HepG2 (cell line): ENCODE measurements around the gene TMBIM4. TPM values are rescaled to one million over a fixed set of nuclear protein-coding genes. Genes with fewer than 3 reads are reported as not detected.
A peak's percentile ranks its signal among the peaks of the same experiment; 100 is the strongest.

Experiments
- GMEB1 ChIP-seq: sonication (generic); formaldehyde crosslinking; IDR thresholded peaks from 2 replicates; pipeline ENCODE4 v1.5.1; 2020; ENCODE audit warnings: missing genetic modification reagents, mild to moderate bottlenecking, borderline replicate concordance
- GPN1 ChIP-seq: sonication (generic); formaldehyde crosslinking; IDR thresholded peaks from 2 replicates; pipeline ENCODE4 v1.5.1; 2020; ENCODE audit warnings: missing genetic modification reagents, borderline replicate concordance
- HOXD1 ChIP-seq: sonication (generic); formaldehyde crosslinking; IDR thresholded peaks from 2 replicates; pipeline ENCODE4 v1.5.0; 2020; ENCODE audit warnings: missing genetic modification reagents
- KDM4B ChIP-seq: sonication (generic); formaldehyde crosslinking; IDR thresholded peaks from 2 replicates; pipeline ENCODE4 v1.4.0; 2020; ENCODE audit warnings: missing genetic modification reagents
- MED1 ChIP-seq: sonication (generic); formaldehyde crosslinking; IDR thresholded peaks from 2 replicates; pipeline ENCODE4 v1.4.0; 2020; ENCODE audit warnings: missing genetic modification reagents
- MLLT10 ChIP-seq: sonication (generic); formaldehyde crosslinking; IDR thresholded peaks from 2 replicates; pipeline ENCODE4 v1.4.0; 2020; ENCODE audit warnings: missing genetic modification reagents
- PHB2 ChIP-seq: fragments of 450-650 bp; IDR thresholded peaks from 2 replicates; pipeline ENCODE4 v1.6.1; 2018; ENCODE audit not compliant: partially characterized antibody
- SRY ChIP-seq: sonication (generic); formaldehyde crosslinking; IDR thresholded peaks from 2 replicates; pipeline ENCODE4 v1.8.0; 2022; ENCODE audit warnings: mild to moderate bottlenecking, missing genetic modification reagents
- TEF ChIP-seq: sonication (generic); formaldehyde crosslinking; IDR thresholded peaks from 2 replicates; pipeline ENCODE4 v1.5.0; 2020; ENCODE audit warnings: missing genetic modification reagents
- ZBTB21 ChIP-seq: sonication (generic); formaldehyde crosslinking; IDR thresholded peaks from 2 replicates; pipeline ENCODE4 v1.4.0; 2020; ENCODE audit warnings: missing genetic modification reagents
- ZKSCAN8 ChIP-seq: IDR thresholded peaks from 2 replicates; pipeline ENCODE4 v1.6.1; 2016; ENCODE audit warnings: borderline replicate concordance, missing genetic modification reagents, missing compliant biosample characterization
- ZNF704 ChIP-seq: sonication (generic); formaldehyde crosslinking; IDR thresholded peaks from 2 replicates; pipeline ENCODE4 v1.8.1; 2023; ENCODE audit warnings: mild to moderate bottlenecking, inconsistent platforms, moderate library complexity, missing genetic modification reagents, borderline replicate concordance
- ZNF710 ChIP-seq: sonication (generic); formaldehyde crosslinking; IDR thresholded peaks from 2 replicates; pipeline ENCODE4 v1.5.0; 2020; ENCODE audit warnings: mild to moderate bottlenecking, missing genetic modification reagents, borderline replicate concordance
- polyA plus RNA-seq, 8 experiments: library from polyadenylated mRNA; depleted of rRNA in 3 of 8; stranded (reverse) in 7 of 8; unstranded in 1 of 8; fragments of >200 nt; fragmentation: Illumina TruSeq in 4 of 8; extraction: Trizol in 4 of 8; gene quantifications; 2 replicates each; pipeline versions ENCODE4 v1.2.1 to v1.2.3, GENCODE V29; 2011 to 2016; ENCODE audit warnings: low read depth in 4 of 8, missing spikeins in 1 of 8, mixed read lengths in 1 of 8; ENCODE audit not compliant: insufficient read depth in 1 of 8
- total RNA-seq, 5 experiments: library from RNA; depleted of rRNA; stranded (reverse); fragments of >200 nt; fragmentation: Illumina TruSeq; extraction: Trizol; gene quantifications; 2 replicates each; pipeline ENCODE4 v1.2.3, GENCODE V29; 2016; ENCODE audit warnings: low read depth in 1 of 5
- TF ChIP-seq, protein P1 (sequence below): sonication (generic); formaldehyde crosslinking; IDR thresholded peaks from 2 replicates; pipeline ENCODE4; 2020; ENCODE audit warnings: missing genetic modification reagents, mild to moderate bottlenecking, borderline replicate concordance
- TF ChIP-seq, protein P2 (sequence below): sonication (generic); formaldehyde crosslinking; IDR thresholded peaks from 2 replicates; pipeline ENCODE4 v1.4.0; 2020; ENCODE audit warnings: low read depth, missing genetic modification reagents

TMBIM4 gene
- total and polyA plus RNA-seq, 2 of the 13 experiments (the other 11 are each of a cell fraction or from before 2014, with no cell fraction given), result 60.5 to 67.7 TPM

DNA sequence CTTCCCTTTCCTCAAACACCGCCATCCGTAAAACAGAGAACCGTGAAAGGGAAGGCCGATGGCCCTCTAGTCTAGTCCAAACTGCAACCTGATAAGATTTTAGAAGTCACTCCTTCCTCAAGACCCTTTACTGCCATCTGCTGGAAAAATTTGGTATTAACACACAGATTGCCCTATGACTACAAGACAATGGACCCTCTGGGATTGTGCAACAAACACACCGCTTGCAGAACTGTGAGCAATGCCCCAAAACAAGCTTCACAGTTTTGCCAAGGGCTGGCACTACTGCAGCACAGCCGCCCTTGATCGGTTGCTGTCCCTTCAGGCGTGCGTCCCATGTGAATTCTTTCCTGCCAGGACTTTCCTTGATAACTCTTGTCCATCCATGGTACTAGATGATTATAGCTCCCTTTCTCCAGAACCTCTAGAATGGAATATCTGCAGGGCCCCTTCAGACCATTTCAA lies 62.3 kb downstream of the TMBIM4 start (continued):
- TF ChIP-seq, protein P1, sequence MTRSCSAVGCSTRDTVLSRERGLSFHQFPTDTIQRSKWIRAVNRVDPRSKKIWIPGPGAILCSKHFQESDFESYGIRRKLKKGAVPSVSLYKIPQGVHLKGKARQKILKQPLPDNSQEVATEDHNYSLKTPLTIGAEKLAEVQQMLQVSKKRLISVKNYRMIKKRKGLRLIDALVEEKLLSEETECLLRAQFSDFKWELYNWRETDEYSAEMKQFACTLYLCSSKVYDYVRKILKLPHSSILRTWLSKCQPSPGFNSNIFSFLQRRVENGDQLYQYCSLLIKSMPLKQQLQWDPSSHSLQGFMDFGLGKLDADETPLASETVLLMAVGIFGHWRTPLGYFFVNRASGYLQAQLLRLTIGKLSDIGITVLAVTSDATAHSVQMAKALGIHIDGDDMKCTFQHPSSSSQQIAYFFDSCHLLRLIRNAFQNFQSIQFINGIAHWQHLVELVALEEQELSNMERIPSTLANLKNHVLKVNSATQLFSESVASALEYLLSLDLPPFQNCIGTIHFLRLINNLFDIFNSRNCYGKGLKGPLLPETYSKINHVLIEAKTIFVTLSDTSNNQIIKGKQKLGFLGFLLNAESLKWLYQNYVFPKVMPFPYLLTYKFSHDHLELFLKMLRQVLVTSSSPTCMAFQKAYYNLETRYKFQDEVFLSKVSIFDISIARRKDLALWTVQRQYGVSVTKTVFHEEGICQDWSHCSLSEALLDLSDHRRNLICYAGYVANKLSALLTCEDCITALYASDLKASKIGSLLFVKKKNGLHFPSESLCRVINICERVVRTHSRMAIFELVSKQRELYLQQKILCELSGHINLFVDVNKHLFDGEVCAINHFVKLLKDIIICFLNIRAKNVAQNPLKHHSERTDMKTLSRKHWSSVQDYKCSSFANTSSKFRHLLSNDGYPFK (CRISPR knock-in tag), result no peak
- no peak for TF ChIP-seq MLLT10 (CRISPR knock-in tag)
- TF ChIP-seq, protein P2, sequence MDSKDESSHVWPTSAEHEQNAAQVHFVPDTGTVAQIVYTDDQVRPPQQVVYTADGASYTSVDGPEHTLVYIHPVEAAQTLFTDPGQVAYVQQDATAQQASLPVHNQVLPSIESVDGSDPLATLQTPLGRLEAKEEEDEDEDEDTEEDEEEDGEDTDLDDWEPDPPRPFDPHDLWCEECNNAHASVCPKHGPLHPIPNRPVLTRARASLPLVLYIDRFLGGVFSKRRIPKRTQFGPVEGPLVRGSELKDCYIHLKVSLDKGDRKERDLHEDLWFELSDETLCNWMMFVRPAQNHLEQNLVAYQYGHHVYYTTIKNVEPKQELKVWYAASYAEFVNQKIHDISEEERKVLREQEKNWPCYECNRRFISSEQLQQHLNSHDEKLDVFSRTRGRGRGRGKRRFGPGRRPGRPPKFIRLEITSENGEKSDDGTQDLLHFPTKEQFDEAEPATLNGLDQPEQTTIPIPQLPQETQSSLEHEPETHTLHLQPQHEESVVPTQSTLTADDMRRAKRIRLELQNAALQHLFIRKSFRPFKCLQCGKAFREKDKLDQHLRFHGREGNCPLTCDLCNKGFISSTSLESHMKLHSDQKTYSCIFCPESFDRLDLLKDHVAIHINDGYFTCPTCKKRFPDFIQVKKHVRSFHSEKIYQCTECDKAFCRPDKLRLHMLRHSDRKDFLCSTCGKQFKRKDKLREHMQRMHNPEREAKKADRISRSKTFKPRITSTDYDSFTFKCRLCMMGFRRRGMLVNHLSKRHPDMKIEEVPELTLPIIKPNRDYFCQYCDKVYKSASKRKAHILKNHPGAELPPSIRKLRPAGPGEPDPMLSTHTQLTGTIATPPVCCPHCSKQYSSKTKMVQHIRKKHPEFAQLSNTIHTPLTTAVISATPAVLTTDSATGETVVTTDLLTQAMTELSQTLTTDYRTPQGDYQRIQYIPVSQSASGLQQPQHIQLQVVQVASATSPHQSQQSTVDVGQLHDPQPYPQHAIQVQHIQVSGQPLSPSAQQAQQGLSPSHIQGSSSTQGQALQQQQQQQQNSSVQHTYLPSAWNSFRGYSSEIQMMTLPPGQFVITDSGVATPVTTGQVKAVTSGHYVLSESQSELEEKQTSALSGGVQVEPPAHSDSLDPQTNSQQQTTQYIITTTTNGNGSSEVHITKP, result no peak
- no peak for TF ChIP-seq HOXD1 (CRISPR knock-in tag)
- no peak for TF ChIP-seq TEF (CRISPR knock-in tag)
- no peak for TF ChIP-seq SRY (CRISPR knock-in tag)
- TF ChIP-seq MED1 (CRISPR knock-in tag), result peak; percentile 25; the same call in 1 of the 2 replicates
- no peak for TF ChIP-seq ZBTB21
- TF ChIP-seq ZKSCAN8, result peak; percentile 31; the same call in 1 of the 2 replicates
- no peak for TF ChIP-seq ZNF710 (CRISPR knock-in tag)
- TF ChIP-seq KDM4B, result no peak
- TF ChIP-seq GPN1 (CRISPR knock-in tag), result no peak
- TF ChIP-seq GMEB1 (CRISPR knock-in tag), result no peak
- no peak for TF ChIP-seq ZNF704 (CRISPR knock-in tag)
- no peak for TF ChIP-seq PHB2
